HG03045 (cell line): ENCODE data around the gene ZMYND11.
A peak's percentile ranks its signal among the peaks of the same experiment; 100 is the strongest.
"Not testable (repeated sequence)": the region's sequence is repeated elsewhere in the genome, so short reads cannot be mapped to it uniquely, and the experiment has no call there.

ENCODE experiments used
- ATAC-seq: cut with Tn5 transposase; IDR thresholded peaks from one replicate; pipeline ENCODE4 v1.9.1; 2021; ENCODE audit warnings: mild to moderate bottlenecking, moderate library complexity; ENCODE audit not compliant: unreplicated experiment

ZMYND11 gene

GRCh38 chr10:279232-279631 lies 144.0 kb downstream of the ZMYND11 start:
- ATAC-seq = no peak

DNA sequence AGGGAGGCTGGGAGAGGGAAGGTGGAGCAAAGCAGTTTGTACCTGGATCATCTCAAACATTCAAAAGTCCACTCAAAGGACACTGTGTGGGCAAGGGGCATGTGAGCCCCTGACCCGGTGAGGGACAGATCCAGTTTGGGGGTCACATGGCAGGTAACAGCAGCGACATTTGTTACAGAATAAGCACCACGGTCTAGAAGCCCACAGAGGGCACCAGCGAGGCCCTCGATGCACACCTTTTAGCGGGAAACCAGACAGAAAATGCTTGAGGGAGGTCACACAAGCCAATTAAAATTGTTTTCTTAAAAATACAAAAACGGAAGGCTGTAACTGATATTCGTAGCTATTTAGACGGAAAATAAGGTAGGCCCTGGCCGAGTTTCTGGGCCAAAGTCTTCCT lies 144.4 kb downstream of the ZMYND11 start:
- ATAC-seq = no peak

GRCh38 chr10:282294-283139 lies 147.3 kb downstream of the ZMYND11 start:
- ATAC-seq = no peak

- ATAC-seq = no peak
These were observed 147.9 kb downstream of the ZMYND11 start for GRCh38 chr10:283140-283479.

DNA sequence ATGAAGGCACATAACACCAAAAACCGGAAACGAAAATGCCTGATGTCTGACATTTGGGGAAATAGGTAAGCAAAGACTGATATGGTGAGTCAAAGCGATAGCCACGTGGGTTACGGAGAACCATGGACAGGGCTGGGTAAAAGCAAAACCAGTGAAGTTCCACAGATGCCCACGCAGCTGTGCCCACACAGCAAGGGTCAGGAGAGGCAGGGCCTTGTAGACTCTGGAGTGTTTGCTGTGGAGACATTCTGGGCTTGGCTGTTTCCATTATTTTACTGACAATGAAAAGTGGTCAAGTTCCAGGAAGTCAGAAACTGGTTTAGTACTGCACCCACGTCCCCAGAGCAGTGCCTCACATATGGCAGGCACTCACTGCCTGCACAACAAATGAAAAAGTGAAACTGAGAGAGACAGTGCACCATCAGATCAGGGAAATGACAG lies 148.7 kb downstream of the ZMYND11 start:
- peak; percentile 86 for ATAC-seq

- no peak for ATAC-seq
These were observed 150.0 kb downstream of the ZMYND11 start for GRCh38 chr10:285216-285615.

DNA sequence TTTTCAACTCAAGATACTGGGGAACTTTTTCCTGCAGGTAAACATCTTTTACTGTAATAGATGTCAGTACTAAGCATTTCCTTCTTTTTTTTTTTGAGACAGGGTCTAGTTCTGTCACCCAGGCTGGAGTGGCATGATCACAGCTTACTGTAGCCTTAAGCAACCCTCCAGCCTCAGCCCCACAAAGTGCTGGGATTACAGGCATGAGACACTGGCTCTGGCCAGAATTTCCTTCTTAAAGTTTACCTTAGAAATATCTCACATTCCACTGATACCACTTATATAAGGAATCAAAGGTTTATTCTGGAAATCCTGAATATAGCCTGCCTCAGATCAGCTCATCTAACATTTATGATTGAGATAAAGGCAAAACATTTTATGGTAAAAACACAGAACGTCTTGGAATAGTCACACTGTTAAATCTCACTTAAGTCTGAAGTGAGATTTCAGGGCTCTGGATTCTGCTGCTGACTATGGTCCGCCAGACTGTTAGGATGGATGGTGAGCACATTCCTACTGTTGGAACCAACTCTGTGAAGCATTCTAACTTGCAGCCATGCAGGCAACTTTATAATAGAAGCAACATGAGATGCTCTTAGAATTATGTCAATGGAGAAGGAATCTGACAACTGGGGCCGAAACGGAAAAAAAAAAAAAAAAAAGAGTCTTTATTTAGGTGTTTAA lies 151.9 kb downstream of the ZMYND11 start:
- no peak for ATAC-seq

GRCh38 chr10:287814-288213 lies 152.6 kb downstream of the ZMYND11 start:
- ATAC-seq = no peak

GRCh38 chr10:288316-289200 lies 153.3 kb downstream of the ZMYND11 start:
- no peak for ATAC-seq

GRCh38 chr10:289581-289980 lies 154.3 kb downstream of the ZMYND11 start:
- ATAC-seq = no peak

- no peak for ATAC-seq
These were observed 154.9 kb downstream of the ZMYND11 start for GRCh38 chr10:290026-290725.

- no peak for ATAC-seq
These were observed 158.4 kb downstream of the ZMYND11 start for GRCh38 chr10:293636-294035.

DNA sequence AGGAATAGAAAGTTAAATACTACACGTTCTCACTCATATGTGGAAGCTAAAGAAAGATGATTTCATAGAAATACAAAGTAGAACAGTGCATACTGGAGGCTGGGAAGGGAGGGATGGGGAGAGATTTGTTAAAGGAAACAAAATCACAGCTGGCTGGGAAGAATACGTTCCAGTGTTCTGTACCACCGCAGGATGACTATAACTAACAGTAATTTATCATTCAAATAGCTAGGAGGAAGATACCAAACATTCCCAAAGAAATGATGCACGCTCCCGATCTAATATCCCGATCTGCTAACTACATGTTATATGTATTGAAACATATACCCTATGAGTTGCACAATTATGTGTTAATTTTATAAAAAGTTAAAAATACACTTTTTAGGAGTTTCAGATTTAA lies 162.3 kb downstream of the ZMYND11 start:
- no peak for ATAC-seq

DNA sequence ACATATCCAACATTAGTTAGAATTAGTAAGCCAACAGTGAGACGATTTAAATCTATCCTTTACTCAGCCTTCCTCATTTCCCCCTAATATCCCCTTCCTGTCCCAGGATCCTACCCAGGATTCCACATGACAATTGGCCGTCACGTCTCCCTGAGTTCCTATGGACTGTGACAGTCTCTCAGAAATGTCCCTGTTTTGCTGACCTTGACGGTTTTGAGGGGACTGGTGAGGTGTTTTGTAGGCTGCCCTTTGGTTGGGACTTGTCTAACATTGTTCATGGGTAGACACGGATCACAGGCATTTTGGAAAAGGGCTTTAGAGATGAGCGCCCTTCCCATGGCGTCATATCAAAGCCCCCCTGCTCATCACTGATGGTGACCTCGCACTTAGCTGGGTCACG lies 162.8 kb downstream of the ZMYND11 start:
- no peak for ATAC-seq

DNA sequence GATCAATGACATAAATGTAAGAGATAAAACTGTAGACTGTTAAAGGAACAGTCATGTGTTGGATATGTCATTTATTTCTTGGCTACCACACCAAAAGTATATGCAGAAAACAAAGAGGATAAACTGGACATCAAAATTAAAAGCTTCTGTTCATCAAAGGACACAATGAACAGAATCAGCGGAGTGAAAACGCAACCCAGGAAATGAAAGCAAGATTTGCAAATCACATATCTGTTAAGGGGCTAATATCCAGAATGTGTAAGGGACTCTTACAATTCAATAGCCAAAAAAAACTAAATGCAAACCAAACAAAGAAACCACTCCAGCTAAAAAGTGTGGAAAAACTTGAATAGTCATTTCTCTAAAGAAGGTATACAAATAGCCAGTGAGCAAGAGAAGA lies 164.3 kb downstream of the ZMYND11 start:
- ATAC-seq = no peak

- no peak for ATAC-seq
These were observed 164.7 kb downstream of the ZMYND11 start for GRCh38 chr10:299969-300368.

DNA sequence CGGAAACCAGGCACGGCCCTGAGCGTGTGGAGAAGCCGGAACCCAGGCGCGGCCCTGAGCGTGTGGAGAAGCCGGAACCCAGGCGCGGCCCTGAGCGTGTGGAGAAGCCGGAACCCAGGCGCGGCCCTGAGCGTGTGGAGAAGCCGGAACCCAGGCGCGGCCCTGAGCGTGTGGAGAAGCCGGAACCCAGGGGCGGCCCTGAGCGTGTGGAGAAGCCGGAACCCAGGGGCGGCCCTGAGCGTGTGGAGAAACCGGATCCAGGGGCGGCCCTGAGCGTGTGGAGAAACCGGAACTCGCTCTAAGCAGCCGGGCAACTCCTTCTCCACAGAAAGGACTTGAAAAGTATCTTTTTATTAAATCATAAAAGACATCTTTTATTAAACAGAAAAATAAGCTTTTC lies 165.3 kb downstream of the ZMYND11 start:
- not testable (repeated sequence) for ATAC-seq

DNA sequence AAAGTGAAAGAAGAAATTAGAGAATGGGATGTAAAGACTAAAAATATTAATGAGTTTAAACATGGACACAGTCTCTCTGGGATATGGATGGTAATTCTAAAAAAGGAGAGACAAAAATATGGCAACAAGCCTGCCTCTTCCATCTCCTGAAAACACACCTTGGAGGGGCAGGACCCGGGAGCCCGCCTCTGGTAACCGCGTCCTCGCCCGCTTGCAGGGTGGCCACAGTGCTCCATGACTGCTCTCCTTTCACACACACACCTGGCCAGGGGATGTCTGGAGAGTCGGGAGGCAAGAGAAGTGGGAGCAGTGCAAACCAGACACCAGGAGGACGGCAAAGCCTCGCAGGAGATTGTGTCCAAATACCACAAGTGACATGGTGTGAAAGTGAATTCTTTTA lies 166.3 kb downstream of the ZMYND11 start:
- no peak for ATAC-seq
